Measurements from ENCODE around the gene EIPR1. TPM values are rescaled to one million over a fixed set of nuclear protein-coding genes. Genes with fewer than 3 reads are reported as not detected.

EIPR1 gene
- total and polyA plus RNA-seq, 2 of the 13 experiments (the other 11 are each of a cell fraction or from before 2014, with no cell fraction given) = 70.0 to 96.3 TPM

DNA sequence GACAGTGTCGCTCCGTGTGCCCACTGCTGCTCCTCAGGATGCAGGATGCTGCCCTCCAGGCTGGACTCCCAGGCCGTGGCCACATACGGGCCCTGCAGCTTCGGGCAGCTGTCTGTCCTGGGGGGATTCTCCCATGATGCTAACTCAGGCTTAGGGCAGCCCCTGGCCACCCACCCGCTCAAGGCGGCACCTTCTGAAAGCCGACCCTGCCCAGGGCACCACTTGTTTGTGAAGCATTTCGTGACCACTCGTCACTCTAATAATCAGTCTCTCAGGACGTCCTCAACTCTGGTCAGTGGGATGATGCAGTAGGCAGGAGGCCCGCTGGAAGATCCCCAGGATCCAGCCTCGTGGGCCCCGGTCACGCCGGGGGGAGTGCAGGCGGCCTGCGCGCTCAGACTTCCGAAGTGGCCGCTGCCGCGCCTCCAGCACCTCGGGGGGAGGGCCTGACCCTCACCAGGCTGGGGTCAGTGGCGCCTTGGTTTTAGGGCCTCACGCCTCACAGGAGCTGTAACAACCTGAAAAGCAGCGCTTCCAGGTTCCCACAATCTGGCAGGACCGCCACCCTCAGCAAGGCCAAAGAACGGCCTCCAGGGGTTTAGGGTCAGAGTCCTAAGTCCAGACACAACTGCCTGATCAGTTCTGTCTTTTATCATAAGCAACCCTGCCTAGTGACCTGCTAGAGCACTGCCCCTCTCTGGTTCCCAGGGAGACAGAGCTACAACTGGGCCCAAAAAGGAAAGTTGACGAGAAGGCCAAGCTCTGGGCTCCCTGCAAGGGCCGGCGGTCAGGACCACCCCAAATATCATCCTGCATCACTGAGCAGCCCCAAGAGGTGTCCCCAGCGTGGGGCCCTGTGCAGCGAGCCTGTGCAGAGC, 53.0 kb downstream of the EIPR1 start (continued):
- no peak for TF ChIP-seq ZBTB26 (CRISPR knock-in tag; IDR thresholded peaks at IDR 0.05; ENCODE audit: borderline replicate concordance)
- TF ChIP-seq GATAD2A (CRISPR knock-in tag; IDR thresholded peaks at IDR 0.05) = peak; percentile 34; the same call in 1 of the 2 replicates
- peak; percentile 52; the same call in 1 of the 2 replicates for TF ChIP-seq KDM5B (CRISPR knock-in tag; IDR thresholded peaks at IDR 0.05; ENCODE audit: borderline replicate concordance)
- no peak for TF ChIP-seq THAP11 (CRISPR knock-in tag; IDR thresholded peaks at IDR 0.05)
- TF ChIP-seq KLF13 (CRISPR knock-in tag; IDR thresholded peaks at IDR 0.05) = no peak
- TF ChIP-seq NKX3-1 (CRISPR knock-in tag; IDR thresholded peaks at IDR 0.05) = no peak
- TF ChIP-seq, protein P1, sequence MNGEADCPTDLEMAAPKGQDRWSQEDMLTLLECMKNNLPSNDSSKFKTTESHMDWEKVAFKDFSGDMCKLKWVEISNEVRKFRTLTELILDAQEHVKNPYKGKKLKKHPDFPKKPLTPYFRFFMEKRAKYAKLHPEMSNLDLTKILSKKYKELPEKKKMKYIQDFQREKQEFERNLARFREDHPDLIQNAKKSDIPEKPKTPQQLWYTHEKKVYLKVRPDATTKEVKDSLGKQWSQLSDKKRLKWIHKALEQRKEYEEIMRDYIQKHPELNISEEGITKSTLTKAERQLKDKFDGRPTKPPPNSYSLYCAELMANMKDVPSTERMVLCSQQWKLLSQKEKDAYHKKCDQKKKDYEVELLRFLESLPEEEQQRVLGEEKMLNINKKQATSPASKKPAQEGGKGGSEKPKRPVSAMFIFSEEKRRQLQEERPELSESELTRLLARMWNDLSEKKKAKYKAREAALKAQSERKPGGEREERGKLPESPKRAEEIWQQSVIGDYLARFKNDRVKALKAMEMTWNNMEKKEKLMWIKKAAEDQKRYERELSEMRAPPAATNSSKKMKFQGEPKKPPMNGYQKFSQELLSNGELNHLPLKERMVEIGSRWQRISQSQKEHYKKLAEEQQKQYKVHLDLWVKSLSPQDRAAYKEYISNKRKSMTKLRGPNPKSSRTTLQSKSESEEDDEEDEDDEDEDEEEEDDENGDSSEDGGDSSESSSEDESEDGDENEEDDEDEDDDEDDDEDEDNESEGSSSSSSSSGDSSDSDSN (CRISPR knock-in tag; IDR thresholded peaks at IDR 0.05) = 0 out of 2 replicates have a peak, but pooled peaks have one; percentile 20
- TF ChIP-seq ZNF761 (CRISPR knock-in tag; conservative IDR thresholded peaks at IDR 0.05) = no peak
- no peak for TF ChIP-seq MAF1 (CRISPR knock-in tag; IDR thresholded peaks at IDR 0.05; ENCODE audit: borderline replicate concordance)
- no peak for TF ChIP-seq RARG (CRISPR knock-in tag; IDR thresholded peaks at IDR 0.05; ENCODE audit: low read depth)
- no peak for TF ChIP-seq STAT5B (CRISPR knock-in tag; IDR thresholded peaks at IDR 0.05)
- TF ChIP-seq ZNF782 (CRISPR knock-in tag; IDR thresholded peaks at IDR 0.05; ENCODE audit: borderline replicate concordance) = no peak
- no peak for TF ChIP-seq MAFF (IDR thresholded peaks at IDR 0.05; ENCODE audit: low read depth, low read length)
- TF ChIP-seq DNMT1 (CRISPR knock-in tag; IDR thresholded peaks at IDR 0.05) = 0 out of 2 replicates have a peak, but pooled peaks have one; percentile 2
- peak; percentile 96 for TF ChIP-seq HNF4G (IDR thresholded peaks at IDR 0.05; ENCODE audit: borderline replicate concordance, low read depth, low read length)
- peak; percentile 89 for TF ChIP-seq HNF4G (CRISPR knock-in tag; IDR thresholded peaks at IDR 0.05; ENCODE audit: borderline replicate concordance, low read depth)
- no peak for TF ChIP-seq ZNF691 (CRISPR knock-in tag; IDR thresholded peaks at IDR 0.05; ENCODE audit: borderline replicate concordance, low read depth)
- TF ChIP-seq NFIC (IDR thresholded peaks at IDR 0.05; ENCODE audit: low read length) = no peak
- peak; percentile 57; the same call in 1 of the 2 replicates for TF ChIP-seq NR2F2 (IDR thresholded peaks at IDR 0.05; ENCODE audit: borderline replicate concordance, low read depth)
- TF ChIP-seq KLF6 (CRISPR knock-in tag; IDR thresholded peaks at IDR 0.05) = no peak
- TF ChIP-seq ZNF263 (CRISPR knock-in tag; IDR thresholded peaks at IDR 0.05) = no peak
- no peak for TF ChIP-seq SMAD9 (CRISPR knock-in tag; IDR thresholded peaks at IDR 0.05)
- no peak for TF ChIP-seq GATAD1 (CRISPR knock-in tag; IDR thresholded peaks at IDR 0.05)

Measured in HepG2 (cell line).